Measurements from ENCODE around the gene SERPINA5.

Gene SERPINA5

GRCh38 chr14:94555991-94556390 lies 25.2 kb upstream of the SERPINA5 start:
- TF ChIP-seq RAD21 (IDR thresholded peaks at IDR 0.05; ENCODE audit: low read depth) (no peak), YY1 (IDR thresholded peaks at IDR 0.05; ENCODE audit: low read depth) (no peak), REST (IDR thresholded peaks at IDR 0.05; ENCODE audit: low read depth) (no peak), USF1 (IDR thresholded peaks at IDR 0.05) (no peak), TEAD4 (IDR thresholded peaks at IDR 0.05) (no peak), EGR1 (IDR thresholded peaks at IDR 0.05) (no peak), EP300 (IDR thresholded peaks at IDR 0.05; ENCODE audit: borderline replicate concordance) (no peak), TAF1 (IDR thresholded peaks at IDR 0.05; ENCODE audit: low read depth) (no peak), MAX (IDR thresholded peaks at IDR 0.05) (no peak), NFIC (IDR thresholded peaks at IDR 0.05) (no peak)

GRCh38 chr14:94557327-94557726 lies 23.9 kb upstream of the SERPINA5 start:
- no peak for TF ChIP-seq REST (IDR thresholded peaks at IDR 0.05; ENCODE audit: low read depth)
- no peak for TF ChIP-seq FOXM1 (IDR thresholded peaks at IDR 0.05; ENCODE audit: borderline replicate concordance, low read depth)
- TF ChIP-seq MAX (IDR thresholded peaks at IDR 0.05): no peak
- no peak for TF ChIP-seq YY1 (IDR thresholded peaks at IDR 0.05; ENCODE audit: low read depth)
- no peak for TF ChIP-seq ZBTB7A (IDR thresholded peaks at IDR 0.05; ENCODE audit: low read depth)
- TF ChIP-seq EP300 (IDR thresholded peaks at IDR 0.05; ENCODE audit: borderline replicate concordance): no peak
- no peak for TF ChIP-seq CREB1 (IDR thresholded peaks at IDR 0.05; ENCODE audit: low read depth)
- no peak for TF ChIP-seq NFIC (IDR thresholded peaks at IDR 0.05)
- TF ChIP-seq RAD21 (IDR thresholded peaks at IDR 0.05; ENCODE audit: low read depth): no peak
- TF ChIP-seq EGR1 (IDR thresholded peaks at IDR 0.05): no peak
- TF ChIP-seq CEBPB (IDR thresholded peaks at IDR 0.05): no peak

- no peak for TF ChIP-seq MAX (IDR thresholded peaks at IDR 0.05)
- no peak for TF ChIP-seq FOXM1 (IDR thresholded peaks at IDR 0.05; ENCODE audit: borderline replicate concordance, low read depth)
- TF ChIP-seq CEBPB (IDR thresholded peaks at IDR 0.05): no peak
- TF ChIP-seq USF1 (IDR thresholded peaks at IDR 0.05): no peak
- no peak for TF ChIP-seq ZBTB7A (IDR thresholded peaks at IDR 0.05; ENCODE audit: low read depth)
- TF ChIP-seq NFIC (IDR thresholded peaks at IDR 0.05): no peak
- no peak for TF ChIP-seq TAF1 (IDR thresholded peaks at IDR 0.05; ENCODE audit: low read depth)
These were observed 22.4 kb upstream of the SERPINA5 start for GRCh38 chr14:94558842-94559241.

- TF ChIP-seq TEAD4 (IDR thresholded peaks at IDR 0.05) (no peak), CEBPB (IDR thresholded peaks at IDR 0.05) (no peak), TAF1 (IDR thresholded peaks at IDR 0.05; ENCODE audit: low read depth) (no peak), CREB1 (IDR thresholded peaks at IDR 0.05; ENCODE audit: low read depth) (no peak), FOXM1 (IDR thresholded peaks at IDR 0.05; ENCODE audit: borderline replicate concordance, low read depth) (no peak), EP300 (IDR thresholded peaks at IDR 0.05; ENCODE audit: borderline replicate concordance) (no peak), TCF12 (IDR thresholded peaks at IDR 0.05; ENCODE audit: low read depth) (no peak), YY1 (IDR thresholded peaks at IDR 0.05; ENCODE audit: low read depth) (no peak), REST (IDR thresholded peaks at IDR 0.05; ENCODE audit: low read depth) (no peak), NFIC (IDR thresholded peaks at IDR 0.05) (no peak), EGR1 (IDR thresholded peaks at IDR 0.05) (no peak)
These were observed 21.5 kb upstream of the SERPINA5 start for GRCh38 chr14:94559638-94560290.

All from Ishikawa (cell line).